Activated naive CD8-positive, alpha-beta T cell treated with anti-CD3 and anti-CD28 coated beads for 36 hours (primary cell): ENCODE measurements around the gene CHRND. TPM values are rescaled to one million over a fixed set of nuclear protein-coding genes. Genes with fewer than 3 reads are reported as not detected.

Experiments used
- DNase-seq: peaks from one replicate; pipeline ENCODE4 v3.0.0; 2021
- H3K27ac Mint-ChIP-seq: one replicate; pipeline ENCODE4 v1.8.0; 2022; ENCODE audit warnings: mild to moderate bottlenecking, moderate library complexity, mixed read lengths
- H3K27me3 Mint-ChIP-seq: one replicate; pipeline ENCODE4 v1.8.0; 2022; ENCODE audit warnings: mild to moderate bottlenecking, mixed read lengths
- H3K36me3 Mint-ChIP-seq: one replicate; pipeline ENCODE4 v1.8.0; 2021; ENCODE audit warnings: mild to moderate bottlenecking, mixed read lengths
- H3K4me1 Mint-ChIP-seq: one replicate; pipeline ENCODE4 v1.8.0; 2021; ENCODE audit warnings: mixed read lengths
- H3K4me3 Mint-ChIP-seq: one replicate; pipeline ENCODE4 v1.8.0; 2022; ENCODE audit warnings: mild to moderate bottlenecking, moderate library complexity, mixed read lengths
- H3K9me3 Mint-ChIP-seq: one replicate; pipeline ENCODE4 v1.8.0; 2022; ENCODE audit warnings: mixed read lengths
- total RNA-seq, 2 experiments: library from RNA; stranded (reverse); gene quantifications; one replicate each; pipeline ENCODE4 v1.2.3, GENCODE V29; 2021

CHRND gene
- total RNA-seq, 2 experiments from 2014 or later = not detected

GRCh38 chr2:232574674-232575403 is 48.9 kb downstream of the CHRND start:
- H3K36me3 Mint-ChIP-seq = peaks cover 9% of the 10 kb centered on the region
- no peak overlapping the region for H3K27ac Mint-ChIP-seq
- no peaks in the 10 kb centered on the region for H3K9me3 Mint-ChIP-seq
- no peak overlapping the region for H3K4me3 Mint-ChIP-seq
- no peak for DNase-seq
- peaks cover 3% of the 10 kb centered on the region for H3K4me1 Mint-ChIP-seq
- no peaks in the 10 kb centered on the region for H3K27me3 Mint-ChIP-seq

GRCh38 chr2:232575404-232575746 is 49.4 kb downstream of the CHRND start:
- no peak overlapping the region for H3K27ac Mint-ChIP-seq
- no peaks in the 10 kb centered on the region for H3K27me3 Mint-ChIP-seq
- H3K36me3 Mint-ChIP-seq = peaks cover 9% of the 10 kb centered on the region
- no peaks in the 10 kb centered on the region for H3K9me3 Mint-ChIP-seq
- no peak for DNase-seq
- H3K4me1 Mint-ChIP-seq = peaks cover 3% of the 10 kb centered on the region
- H3K4me3 Mint-ChIP-seq = no peak overlapping the region

GRCh38 chr2:232576995-232577394 is 51.0 kb downstream of the CHRND start:
- no peaks in the 10 kb centered on the region for H3K27me3 Mint-ChIP-seq
- peaks cover 3% of the 10 kb centered on the region for H3K4me1 Mint-ChIP-seq
- DNase-seq = no peak
- H3K27ac Mint-ChIP-seq = no peak overlapping the region
- no peaks in the 10 kb centered on the region for H3K9me3 Mint-ChIP-seq
- peaks cover 20% of the 10 kb centered on the region for H3K36me3 Mint-ChIP-seq
- no peak overlapping the region for H3K4me3 Mint-ChIP-seq

DNA sequence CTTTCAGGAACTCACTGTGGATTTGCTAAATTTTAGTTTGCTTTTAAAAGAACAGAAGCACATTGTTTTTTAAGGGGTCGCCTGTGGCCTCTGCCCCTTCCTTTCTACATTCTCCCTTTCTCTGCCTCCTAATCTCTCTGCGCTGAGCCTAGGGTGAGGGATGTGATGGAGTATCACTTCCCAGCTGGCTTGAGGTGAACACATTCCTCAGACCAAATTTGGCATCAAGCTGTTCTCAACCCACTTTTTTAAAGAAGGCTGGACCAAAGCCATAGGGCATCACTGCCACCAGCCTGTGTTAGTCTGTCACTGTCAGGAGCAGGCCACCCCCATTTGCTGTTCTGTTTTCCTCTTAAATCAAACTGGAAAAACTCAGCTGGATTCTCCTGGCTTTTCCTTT is 51.9 kb downstream of the CHRND start:
- Mint-ChIP-seq H3K4me1 (peaks cover 3% of the 10 kb centered on the region), H3K9me3 (peaks cover 5% of the 10 kb centered on the region), H3K4me3 (no peak overlapping the region), H3K27me3 (no peaks in the 10 kb centered on the region), H3K36me3 (peaks cover 28% of the 10 kb centered on the region), H3K27ac (no peak overlapping the region)
- no peak for DNase-seq

DNA sequence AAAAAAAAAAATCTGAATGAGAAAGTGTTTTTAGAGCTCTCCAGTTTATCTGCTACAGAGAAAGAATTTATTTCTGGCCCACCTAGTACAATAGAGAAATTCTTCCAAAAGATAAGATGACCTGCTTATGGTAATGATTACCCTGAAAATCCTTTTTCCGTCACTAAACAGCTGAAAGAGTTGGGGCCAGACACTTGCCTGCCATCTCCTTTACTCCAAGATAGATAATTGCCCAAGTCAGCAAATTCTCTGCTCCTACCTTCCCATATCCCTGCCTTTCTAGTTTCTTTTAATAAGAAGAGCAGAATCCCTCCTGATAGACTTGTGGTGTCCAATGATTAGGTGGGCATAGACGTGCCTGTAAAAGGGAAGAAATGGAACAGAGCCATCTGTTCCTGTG is 52.7 kb downstream of the CHRND start:
- H3K27ac Mint-ChIP-seq = no peak overlapping the region
- H3K9me3 Mint-ChIP-seq = peaks cover 5% of the 10 kb centered on the region
- no peak for DNase-seq
- no peak overlapping the region for H3K4me3 Mint-ChIP-seq
- no peaks in the 10 kb centered on the region for H3K27me3 Mint-ChIP-seq
- peaks cover 3% of the 10 kb centered on the region for H3K4me1 Mint-ChIP-seq
- peaks cover 35% of the 10 kb centered on the region for H3K36me3 Mint-ChIP-seq

- Mint-ChIP-seq H3K27ac (no peak overlapping the region), H3K36me3 (peaks cover 42% of the 10 kb centered on the region), H3K4me1 (peaks cover 3% of the 10 kb centered on the region), H3K9me3 (peaks cover 10% of the 10 kb centered on the region), H3K27me3 (no peaks in the 10 kb centered on the region), H3K4me3 (no peak overlapping the region)
- DNase-seq = no peak
These were observed 54.7 kb downstream of the CHRND start for GRCh38 chr2:232580648-232580981.

DNA sequence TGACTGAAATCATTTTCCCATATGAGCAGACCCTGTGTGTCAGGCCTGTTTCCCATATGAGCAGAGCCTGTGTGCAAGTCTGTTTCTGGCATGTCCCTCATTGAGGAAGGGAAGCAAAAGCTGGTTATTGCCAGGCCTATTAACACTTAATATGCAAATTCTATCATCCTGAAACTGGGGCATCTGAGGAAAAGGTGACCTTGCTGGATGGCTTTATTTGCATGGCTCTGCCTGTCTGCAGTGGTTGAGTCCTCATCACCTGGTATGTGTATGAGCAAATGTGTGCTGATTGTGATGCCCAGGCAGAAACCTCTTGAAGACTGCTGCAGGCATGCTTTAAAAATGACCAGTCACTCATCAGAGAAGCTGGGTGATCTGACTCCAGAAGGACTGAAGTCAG is 55.8 kb downstream of the CHRND start:
- Mint-ChIP-seq H3K27ac (no peak overlapping the region), H3K9me3 (peaks cover 10% of the 10 kb centered on the region), H3K27me3 (no peaks in the 10 kb centered on the region), H3K36me3 (peaks cover 42% of the 10 kb centered on the region), H3K4me1 (no peaks in the 10 kb centered on the region), H3K4me3 (no peak overlapping the region)
- DNase-seq = no peak

DNA sequence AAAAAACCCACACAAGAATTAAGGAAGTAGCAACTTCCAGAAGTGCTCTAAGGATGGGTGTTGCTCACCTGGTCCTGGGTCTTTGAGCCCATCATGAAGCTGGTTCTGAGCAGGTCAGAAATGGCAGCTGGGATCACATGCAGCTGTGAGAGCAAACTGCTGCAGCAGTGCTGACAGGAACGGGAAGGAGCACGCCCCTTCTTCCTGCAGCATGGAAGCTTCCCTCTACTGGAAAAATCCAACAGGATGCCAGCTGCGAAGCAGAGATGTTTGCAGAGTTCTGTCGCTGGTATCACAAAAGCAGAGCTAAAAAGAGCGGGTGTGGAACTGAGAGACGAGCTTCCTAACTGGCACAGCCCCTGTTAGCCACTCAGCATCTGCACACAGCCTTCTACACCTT is 58.3 kb downstream of the CHRND start:
- Mint-ChIP-seq H3K27ac (no peak overlapping the region), H3K4me3 (no peak overlapping the region), H3K9me3 (peaks cover 10% of the 10 kb centered on the region), H3K36me3 (peaks cover 38% of the 10 kb centered on the region), H3K4me1 (no peaks in the 10 kb centered on the region), H3K27me3 (no peaks in the 10 kb centered on the region)
- DNase-seq = no peak

Other genes starting within 250 kb of the CHRND start
- not detected for gene ALPP, start 147.4 kb upstream of the CHRND start, total RNA-seq
- gene ALPG, start 119.3 kb upstream of the CHRND start, total RNA-seq = not detected
- not detected for gene ALPI, start 70.0 kb upstream of the CHRND start, total RNA-seq
- gene ECEL1, start 38.3 kb upstream of the CHRND start, total RNA-seq = under 1 TPM; 0.12 to 0.14 TPM
- gene PRSS56, start 5.8 kb upstream of the CHRND start, total RNA-seq = not detected
- not detected for gene CHRNG, start 13.5 kb downstream of the CHRND start, total RNA-seq
- 1 to 10 TPM; 6.9 to 7.0 TPM for gene TIGD1, start 24.4 kb downstream of the CHRND start, total RNA-seq
- gene EIF4E2, start 24.5 kb downstream of the CHRND start, total RNA-seq = 10 to 100 TPM; 70.1 to 71.8 TPM
- gene EFHD1, start 107.4 kb downstream of the CHRND start, total RNA-seq = 1 to 10 TPM in 1 of 2 experiments, under 1 TPM in 1; 0.78 to 1.1 TPM
- 10 to 100 TPM; 45.2 to 45.7 TPM for gene GIGYF2, start 171.2 kb downstream of the CHRND start, total RNA-seq